Measurements from ENCODE around the gene C19orf33.

Gene C19orf33

GRCh38 chr19:38316477-38317067, 12.5 kb downstream of the C19orf33 start:
- Mint-ChIP-seq H3K4me3 (peak overlapping the region; percentile 89), H3K27me3 (no peaks in the 10 kb centered on the region), H3K9me3 (no peaks in the 10 kb centered on the region), H3K36me3 (no peaks in the 10 kb centered on the region), H3K27ac (peak overlapping the region; percentile 95), H3K4me1 (peaks cover 52% of the 10 kb centered on the region)

GRCh38 chr19:38317104-38317612, 13.1 kb downstream of the C19orf33 start:
- H3K36me3 Mint-ChIP-seq = no peaks in the 10 kb centered on the region
- H3K4me1 Mint-ChIP-seq = peaks cover 58% of the 10 kb centered on the region
- H3K27me3 Mint-ChIP-seq = no peaks in the 10 kb centered on the region

DNA sequence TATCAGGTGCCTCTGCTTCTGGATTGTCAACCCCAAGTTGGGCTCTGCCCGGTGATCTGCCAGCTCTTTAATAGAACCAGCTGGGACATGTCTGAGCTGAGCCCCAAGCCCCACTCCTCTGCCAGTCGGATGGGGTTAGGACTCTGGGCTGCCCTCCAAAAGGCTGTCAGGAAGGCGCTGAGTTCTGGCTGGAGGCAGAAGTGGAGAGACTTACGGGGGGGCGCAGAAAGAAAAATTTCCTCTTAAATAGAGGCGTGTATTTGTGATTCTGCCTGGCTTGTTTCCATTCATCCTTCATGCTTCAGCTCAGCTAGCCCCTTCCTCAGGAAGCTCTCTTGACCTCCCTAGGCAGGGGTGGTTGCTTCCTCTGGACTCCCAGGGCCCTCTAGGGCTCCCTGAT, 14.6 kb downstream of the C19orf33 start:
- no peak overlapping the region for H3K27ac Mint-ChIP-seq
- H3K4me1 Mint-ChIP-seq = peaks cover 58% of the 10 kb centered on the region
- no peaks in the 10 kb centered on the region for H3K9me3 Mint-ChIP-seq
- H3K27me3 Mint-ChIP-seq = no peaks in the 10 kb centered on the region
- peak overlapping the region; percentile 87 for H3K4me3 Mint-ChIP-seq
- H3K36me3 Mint-ChIP-seq = no peaks in the 10 kb centered on the region

More at GRCh38 chr19:38317104-38317612, 13.1 kb downstream of the C19orf33 start:
- peak overlapping the region; percentile 95 for H3K27ac Mint-ChIP-seq
- peak overlapping the region; percentile 89 for H3K4me3 Mint-ChIP-seq
- no peaks in the 10 kb centered on the region for H3K9me3 Mint-ChIP-seq

DNA sequence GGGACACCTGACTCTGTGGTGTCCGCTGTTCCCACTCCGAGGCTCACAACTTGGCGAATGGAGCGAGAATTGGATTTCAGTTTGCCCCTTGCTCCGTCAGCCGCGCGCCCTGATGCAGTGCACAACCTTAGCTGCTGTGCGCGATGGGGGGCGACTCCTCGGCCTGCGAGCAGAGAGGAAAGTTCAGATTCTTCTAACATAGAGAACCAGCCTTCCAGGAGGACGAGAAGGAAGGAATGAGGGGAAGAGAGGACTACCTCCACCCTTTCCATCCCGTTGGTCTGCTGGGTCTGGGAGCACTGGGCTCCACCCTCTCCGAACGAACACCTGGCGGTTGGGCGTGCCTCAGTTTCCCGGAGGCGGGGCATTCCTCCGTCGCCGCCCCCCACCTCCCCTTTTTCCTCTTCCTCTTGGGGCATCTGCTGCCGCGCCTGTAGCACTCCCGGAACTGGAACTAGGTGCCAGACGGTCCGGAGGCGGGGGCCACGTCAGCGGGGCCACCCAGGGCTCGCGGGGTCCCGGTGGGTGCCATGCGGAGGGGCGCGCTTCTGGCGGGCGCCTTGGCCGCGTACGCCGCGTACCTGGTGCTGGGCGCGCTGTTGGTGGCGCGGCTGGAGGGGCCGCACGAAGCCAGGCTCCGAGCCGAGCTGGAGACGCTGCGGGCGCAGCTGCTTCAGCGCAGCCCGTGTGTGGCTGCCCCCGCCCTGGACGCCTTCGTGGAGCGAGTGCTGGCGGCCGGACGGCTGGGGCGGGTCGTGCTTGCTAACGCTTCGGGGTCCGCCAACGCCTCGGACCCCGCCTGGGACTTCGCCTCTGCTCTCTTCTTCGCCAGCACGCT, 15.6 kb downstream of the C19orf33 start, which contains the start of gene KCNK6:
Gene KCNK6 (plus strand): TSS at position 425 of the 838 bp plus-strand sequence. CDS start 106 bp downstream, at position 531.
- Mint-ChIP-seq H3K36me3 (no peaks in the 10 kb centered on the region), H3K4me3 (peak within 1 kb of the TSS; percentile 87), H3K9me3 (no peaks in the 10 kb centered on the region), H3K4me1 (peaks cover 55% of the 10 kb centered on the region), H3K27ac (peak within 1 kb of the TSS; percentile 51), H3K27me3 (no peaks in the 10 kb centered on the region)

- Mint-ChIP-seq H3K4me3 (peak overlapping the region; percentile 87), H3K36me3 (peaks cover 2% of the 10 kb centered on the region), H3K27me3 (no peaks in the 10 kb centered on the region), H3K9me3 (no peaks in the 10 kb centered on the region), H3K27ac (no peak overlapping the region), H3K4me1 (peaks cover 51% of the 10 kb centered on the region)
These were observed 16.9 kb downstream of the C19orf33 start for GRCh38 chr19:38320969-38321339.

- peak overlapping the region; percentile 87 for H3K4me3 Mint-ChIP-seq
- no peaks in the 10 kb centered on the region for H3K9me3 Mint-ChIP-seq
- H3K27me3 Mint-ChIP-seq = no peaks in the 10 kb centered on the region
- no peak overlapping the region for H3K27ac Mint-ChIP-seq
- peaks cover 44% of the 10 kb centered on the region for H3K4me1 Mint-ChIP-seq
- peaks cover 2% of the 10 kb centered on the region for H3K36me3 Mint-ChIP-seq
These were observed 17.7 kb downstream of the C19orf33 start for GRCh38 chr19:38321646-38322196.

DNA sequence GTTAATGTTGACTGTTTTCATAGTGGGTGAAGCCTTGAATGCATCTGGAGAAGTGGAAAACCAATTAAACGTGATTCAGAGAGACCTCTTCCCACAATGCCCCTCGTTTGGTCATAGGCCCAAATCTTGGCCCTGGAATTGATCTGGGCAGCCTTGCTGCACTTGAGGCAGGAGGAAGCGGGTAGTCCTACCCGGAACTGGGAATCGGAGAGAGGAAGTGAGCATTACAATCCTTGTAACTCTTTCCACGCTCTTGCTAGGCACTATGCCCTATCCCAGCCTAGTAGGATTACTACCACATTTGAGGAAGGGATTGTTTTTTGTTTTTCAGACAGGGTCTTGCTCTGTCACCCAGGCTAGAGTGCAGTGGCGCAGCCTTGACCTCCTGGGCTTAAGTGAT, 19.2 kb downstream of the C19orf33 start:
- Mint-ChIP-seq H3K36me3 (peaks cover 6% of the 10 kb centered on the region), H3K27me3 (no peaks in the 10 kb centered on the region), H3K27ac (no peak overlapping the region)

GRCh38 chr19:38324431-38324830, 20.4 kb downstream of the C19orf33 start:
- Mint-ChIP-seq H3K27me3 (no peaks in the 10 kb centered on the region), H3K4me1 (peaks cover 24% of the 10 kb centered on the region), H3K4me3 (no peak overlapping the region), H3K36me3 (peaks cover 9% of the 10 kb centered on the region), H3K27ac (no peak overlapping the region), H3K9me3 (no peaks in the 10 kb centered on the region)

More for the DNA sequence above, 19.2 kb downstream of the C19orf33 start:
- Mint-ChIP-seq H3K9me3 (no peaks in the 10 kb centered on the region), H3K4me1 (peaks cover 34% of the 10 kb centered on the region), H3K4me3 (no peak overlapping the region)

- Mint-ChIP-seq H3K4me3 (no peak overlapping the region), H3K4me1 (peaks cover 8% of the 10 kb centered on the region), H3K27me3 (no peaks in the 10 kb centered on the region), H3K9me3 (no peaks in the 10 kb centered on the region), H3K27ac (no peak overlapping the region), H3K36me3 (peaks cover 9% of the 10 kb centered on the region)
These were observed 22.5 kb downstream of the C19orf33 start for GRCh38 chr19:38326591-38326990.

- Mint-ChIP-seq H3K36me3 (peaks cover 9% of the 10 kb centered on the region), H3K4me1 (no peaks in the 10 kb centered on the region), H3K27me3 (no peaks in the 10 kb centered on the region), H3K9me3 (no peaks in the 10 kb centered on the region), H3K4me3 (no peak overlapping the region), H3K27ac (no peak overlapping the region)
These were observed 25.6 kb downstream of the C19orf33 start for GRCh38 chr19:38329651-38330050.

- Mint-ChIP-seq H3K36me3 (peaks cover 7% of the 10 kb centered on the region), H3K4me3 (no peak overlapping the region), H3K9me3 (no peaks in the 10 kb centered on the region), H3K27me3 (no peaks in the 10 kb centered on the region), H3K27ac (no peak overlapping the region), H3K4me1 (peaks cover 2% of the 10 kb centered on the region)
These were observed 27.7 kb downstream of the C19orf33 start for GRCh38 chr19:38331728-38332127.

GRCh38 chr19:38333245-38333644, 29.2 kb downstream of the C19orf33 start:
- peaks cover 9% of the 10 kb centered on the region for H3K4me1 Mint-ChIP-seq
- no peak overlapping the region for H3K27ac Mint-ChIP-seq
- no peaks in the 10 kb centered on the region for H3K9me3 Mint-ChIP-seq
- no peak overlapping the region for H3K4me3 Mint-ChIP-seq
- H3K27me3 Mint-ChIP-seq = no peaks in the 10 kb centered on the region
- H3K36me3 Mint-ChIP-seq = peaks cover 3% of the 10 kb centered on the region

- peak overlapping the region; percentile 95 for H3K27ac Mint-ChIP-seq
- H3K27me3 Mint-ChIP-seq = no peaks in the 10 kb centered on the region
- H3K36me3 Mint-ChIP-seq = no peaks in the 10 kb centered on the region
- H3K4me3 Mint-ChIP-seq = peak overlapping the region; percentile 94
- peaks cover 13% of the 10 kb centered on the region for H3K4me1 Mint-ChIP-seq
- H3K9me3 Mint-ChIP-seq = no peaks in the 10 kb centered on the region
These were observed 32.0 kb downstream of the C19orf33 start for GRCh38 chr19:38335949-38336637.

GRCh38 chr19:38336638-38337359, 32.7 kb downstream of the C19orf33 start:
- Mint-ChIP-seq H3K27me3 (no peaks in the 10 kb centered on the region), H3K27ac (peak overlapping the region; percentile 95), H3K4me3 (peak overlapping the region; percentile 94), H3K36me3 (no peaks in the 10 kb centered on the region), H3K4me1 (peaks cover 13% of the 10 kb centered on the region), H3K9me3 (no peaks in the 10 kb centered on the region)

DNA sequence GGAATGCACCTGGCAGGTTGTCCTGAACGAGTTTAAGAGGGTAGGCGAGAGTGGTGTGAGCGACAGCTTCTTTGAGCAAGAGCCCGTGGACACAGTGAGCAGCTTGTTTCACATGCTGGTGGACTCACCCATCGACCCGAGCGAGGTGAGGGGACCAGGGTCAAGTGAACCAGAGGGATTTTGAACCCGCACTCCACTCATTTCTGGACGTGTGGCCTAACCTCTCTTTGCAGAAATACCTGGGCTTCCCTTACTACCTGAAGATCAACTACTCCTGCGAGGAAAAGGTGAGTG, 33.3 kb downstream of the C19orf33 start:
- no peaks in the 10 kb centered on the region for H3K9me3 Mint-ChIP-seq
- peak overlapping the region; percentile 94 for H3K4me3 Mint-ChIP-seq
- no peaks in the 10 kb centered on the region for H3K36me3 Mint-ChIP-seq
- H3K27ac Mint-ChIP-seq = peak overlapping the region; percentile 95
- H3K4me1 Mint-ChIP-seq = peaks cover 13% of the 10 kb centered on the region
- no peaks in the 10 kb centered on the region for H3K27me3 Mint-ChIP-seq

All from activated naive CD4-positive, alpha-beta T cell treated with anti-CD3 and anti-CD28 coated beads, Interleukin-2, amount 50 U/mL, for 24 hours (primary cell).